ENCODE data around the gene FBN3. TPM values are rescaled to one million over a fixed set of nuclear protein-coding genes. Genes with fewer than 3 reads are reported as not detected.

The FBN3 gene
- polyA plus RNA-seq, 1 donor from 2014 or later: 52.7 TPM

DNA sequence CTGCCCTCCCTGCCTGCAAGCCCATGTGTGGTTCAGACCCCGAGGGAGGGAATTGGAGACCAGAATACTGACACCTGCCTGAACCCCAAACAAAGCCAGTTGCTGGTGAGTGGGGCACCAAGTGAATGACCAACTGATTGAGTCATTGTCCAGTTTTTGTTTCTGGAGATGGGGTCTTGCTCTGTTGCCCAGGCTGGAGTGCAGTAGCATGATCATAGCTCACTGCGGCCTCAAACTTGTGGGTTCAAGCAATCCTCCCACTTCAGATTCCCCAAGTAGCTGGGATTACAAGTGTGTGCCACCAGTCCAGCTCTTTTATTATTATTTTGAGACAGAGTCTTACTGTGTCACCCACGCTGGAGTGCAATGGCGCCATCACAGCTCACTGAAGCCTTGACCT, 92.9 kb downstream of the FBN3 start:
- H3K9ac ChIP-seq (ENCODE audit: low read length): no peak overlapping the region
- H3F3A ChIP-seq (ENCODE audit: insufficient read depth, low read length, poor library complexity, severe bottlenecking): no peaks in the 10 kb centered on the region
- no peak for TF ChIP-seq MXI1 (conservative IDR thresholded peaks at IDR 0.05; ENCODE audit: poor library complexity, severe bottlenecking)
- TF ChIP-seq, protein P1, sequence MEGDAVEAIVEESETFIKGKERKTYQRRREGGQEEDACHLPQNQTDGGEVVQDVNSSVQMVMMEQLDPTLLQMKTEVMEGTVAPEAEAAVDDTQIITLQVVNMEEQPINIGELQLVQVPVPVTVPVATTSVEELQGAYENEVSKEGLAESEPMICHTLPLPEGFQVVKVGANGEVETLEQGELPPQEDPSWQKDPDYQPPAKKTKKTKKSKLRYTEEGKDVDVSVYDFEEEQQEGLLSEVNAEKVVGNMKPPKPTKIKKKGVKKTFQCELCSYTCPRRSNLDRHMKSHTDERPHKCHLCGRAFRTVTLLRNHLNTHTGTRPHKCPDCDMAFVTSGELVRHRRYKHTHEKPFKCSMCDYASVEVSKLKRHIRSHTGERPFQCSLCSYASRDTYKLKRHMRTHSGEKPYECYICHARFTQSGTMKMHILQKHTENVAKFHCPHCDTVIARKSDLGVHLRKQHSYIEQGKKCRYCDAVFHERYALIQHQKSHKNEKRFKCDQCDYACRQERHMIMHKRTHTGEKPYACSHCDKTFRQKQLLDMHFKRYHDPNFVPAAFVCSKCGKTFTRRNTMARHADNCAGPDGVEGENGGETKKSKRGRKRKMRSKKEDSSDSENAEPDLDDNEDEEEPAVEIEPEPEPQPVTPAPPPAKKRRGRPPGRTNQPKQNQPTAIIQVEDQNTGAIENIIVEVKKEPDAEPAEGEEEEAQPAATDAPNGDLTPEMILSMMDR (IDR thresholded peaks at IDR 0.05; ENCODE audit: poor library complexity, severe bottlenecking): no peak
- H3K4me3 ChIP-seq (ENCODE audit: low read length): no peak overlapping the region
- no peaks in the 10 kb centered on the region for H3K27me3 ChIP-seq (ENCODE audit: insufficient read depth, low read depth, low read length)
- H2AFZ ChIP-seq (ENCODE audit: low read depth, low read length): no peak overlapping the region
- H4K20me1 ChIP-seq (ENCODE audit: insufficient read depth): no peaks in the 10 kb centered on the region
- H3K27ac ChIP-seq (ENCODE audit: low read length): no peak overlapping the region
- H3K4me2 ChIP-seq (ENCODE audit: low read length): no peak overlapping the region
- no peaks in the 10 kb centered on the region for H3K9me2 ChIP-seq (ENCODE audit: insufficient read depth, low read length)
- no peaks in the 10 kb centered on the region for H3K36me3 ChIP-seq (ENCODE audit: insufficient read depth, low read length)
- H3K9me3 ChIP-seq (ENCODE audit: low read length): no peaks in the 10 kb centered on the region
- no peaks in the 10 kb centered on the region for H3K79me2 ChIP-seq (replicated peaks; ENCODE audit: insufficient read depth, low read length)

DNA sequence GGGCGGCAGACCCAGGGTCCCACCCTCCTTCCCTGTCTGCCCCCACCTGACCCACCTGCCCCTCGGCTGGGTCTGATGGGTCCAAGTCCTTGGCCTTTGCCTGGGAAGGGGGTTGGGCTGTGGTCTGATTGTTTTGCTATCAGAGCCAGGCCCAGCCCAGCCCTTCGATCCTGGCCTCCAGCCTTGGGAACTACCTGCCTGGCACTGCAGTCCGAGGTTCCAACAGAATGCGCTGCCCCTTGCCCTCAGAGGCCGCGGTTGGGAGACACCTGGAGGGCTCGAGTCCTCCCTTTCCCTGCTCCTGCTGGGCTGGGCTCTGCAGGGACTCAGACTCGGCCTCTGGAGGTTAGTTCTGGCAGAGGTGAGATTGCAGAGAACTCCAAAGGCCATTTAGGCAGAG, 95.2 kb downstream of the FBN3 start:
- H3K9me3 ChIP-seq (ENCODE audit: low read length): no peaks in the 10 kb centered on the region
- peaks cover 3% of the 10 kb centered on the region for H3K27me3 ChIP-seq (ENCODE audit: insufficient read depth, low read depth, low read length)
- TF ChIP-seq SMC3 (conservative IDR thresholded peaks at IDR 0.05; ENCODE audit: poor library complexity) (no peak), TAF1 (IDR thresholded peaks at IDR 0.05; ENCODE audit: low read depth) (no peak), EP300 (conservative IDR thresholded peaks at IDR 0.05; ENCODE audit: poor library complexity, severe bottlenecking) (no peak), POLR2AphosphoS5 (IDR thresholded peaks at IDR 0.05) (no peak), EZH2 (IDR thresholded peaks at IDR 0.05; ENCODE audit: borderline replicate concordance, insufficient read depth, low read length, poor library complexity, severe bottlenecking) (no peak), MXI1 (conservative IDR thresholded peaks at IDR 0.05; ENCODE audit: poor library complexity, severe bottlenecking) (no peak), RAD21 (conservative IDR thresholded peaks at IDR 0.05) (no peak)
- TF ChIP-seq, protein P1 (IDR thresholded peaks at IDR 0.05; ENCODE audit: poor library complexity, severe bottlenecking): no peak
- TF ChIP-seq, protein P2, sequence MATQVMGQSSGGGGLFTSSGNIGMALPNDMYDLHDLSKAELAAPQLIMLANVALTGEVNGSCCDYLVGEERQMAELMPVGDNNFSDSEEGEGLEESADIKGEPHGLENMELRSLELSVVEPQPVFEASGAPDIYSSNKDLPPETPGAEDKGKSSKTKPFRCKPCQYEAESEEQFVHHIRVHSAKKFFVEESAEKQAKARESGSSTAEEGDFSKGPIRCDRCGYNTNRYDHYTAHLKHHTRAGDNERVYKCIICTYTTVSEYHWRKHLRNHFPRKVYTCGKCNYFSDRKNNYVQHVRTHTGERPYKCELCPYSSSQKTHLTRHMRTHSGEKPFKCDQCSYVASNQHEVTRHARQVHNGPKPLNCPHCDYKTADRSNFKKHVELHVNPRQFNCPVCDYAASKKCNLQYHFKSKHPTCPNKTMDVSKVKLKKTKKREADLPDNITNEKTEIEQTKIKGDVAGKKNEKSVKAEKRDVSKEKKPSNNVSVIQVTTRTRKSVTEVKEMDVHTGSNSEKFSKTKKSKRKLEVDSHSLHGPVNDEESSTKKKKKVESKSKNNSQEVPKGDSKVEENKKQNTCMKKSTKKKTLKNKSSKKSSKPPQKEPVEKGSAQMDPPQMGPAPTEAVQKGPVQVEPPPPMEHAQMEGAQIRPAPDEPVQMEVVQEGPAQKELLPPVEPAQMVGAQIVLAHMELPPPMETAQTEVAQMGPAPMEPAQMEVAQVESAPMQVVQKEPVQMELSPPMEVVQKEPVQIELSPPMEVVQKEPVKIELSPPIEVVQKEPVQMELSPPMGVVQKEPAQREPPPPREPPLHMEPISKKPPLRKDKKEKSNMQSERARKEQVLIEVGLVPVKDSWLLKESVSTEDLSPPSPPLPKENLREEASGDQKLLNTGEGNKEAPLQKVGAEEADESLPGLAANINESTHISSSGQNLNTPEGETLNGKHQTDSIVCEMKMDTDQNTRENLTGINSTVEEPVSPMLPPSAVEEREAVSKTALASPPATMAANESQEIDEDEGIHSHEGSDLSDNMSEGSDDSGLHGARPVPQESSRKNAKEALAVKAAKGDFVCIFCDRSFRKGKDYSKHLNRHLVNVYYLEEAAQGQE (IDR thresholded peaks at IDR 0.05; ENCODE audit: borderline replicate concordance): no peak
- no peaks in the 10 kb centered on the region for H3K9me2 ChIP-seq (ENCODE audit: insufficient read depth, low read length)
- H2AFZ ChIP-seq (ENCODE audit: low read depth, low read length): no peak overlapping the region
- H3K79me2 ChIP-seq (replicated peaks; ENCODE audit: insufficient read depth, low read length): no peaks in the 10 kb centered on the region
- no peak overlapping the region for H3K9ac ChIP-seq (ENCODE audit: low read length)
- H3F3A ChIP-seq (ENCODE audit: insufficient read depth, low read length, poor library complexity, severe bottlenecking): no peaks in the 10 kb centered on the region
- H3K4me2 ChIP-seq (ENCODE audit: low read length): no peak overlapping the region
- no peaks in the 10 kb centered on the region for H4K20me1 ChIP-seq (ENCODE audit: insufficient read depth)
- H3K36me3 ChIP-seq (ENCODE audit: insufficient read depth, low read length): no peaks in the 10 kb centered on the region
- no peak overlapping the region for H3K4me3 ChIP-seq (ENCODE audit: low read length)
- no peak overlapping the region for H3K27ac ChIP-seq (ENCODE audit: low read length)

All from neural cell (in vitro differentiated cells).